CD4-positive, alpha-beta T cell treated with Interleukin-17A for 4 hours (primary cell): Measurements from ENCODE around the gene PLA2G4D.

Experiments used
- DNase-seq: peaks from one replicate; pipeline ENCODE4 v3.0.0-alpha.2; 2020; ENCODE audit warnings: mixed read lengths

Gene PLA2G4D

GRCh38 chr15:42094512-42094963 is at the start of gene PLA2G4D:
Gene PLA2G4D (minus strand): TSS chr15:42094562. CDS start chr15:42094459, 103 bp downstream.
- DNase-seq = no peak

- DNase-seq = no peak
Observed at GRCh38 chr15:42143356-42143755, 49.0 kb upstream of the PLA2G4D start.

GRCh38 chr15:42141795-42142667 is 47.7 kb upstream of the PLA2G4D start:
- DNase-seq = no peak

GRCh38 chr15:42141246-42141645 is 46.9 kb upstream of the PLA2G4D start:
- DNase-seq = no peak

- DNase-seq = no peak
Observed at GRCh38 chr15:42140383-42141070, 46.2 kb upstream of the PLA2G4D start.

- DNase-seq = no peak
Observed at GRCh38 chr15:42139596-42139995, 45.2 kb upstream of the PLA2G4D start.

GRCh38 chr15:42138968-42139386 is 44.6 kb upstream of the PLA2G4D start:
- DNase-seq = no peak

- no peak for DNase-seq
Observed at GRCh38 chr15:42138411-42138810, 44.0 kb upstream of the PLA2G4D start.

- DNase-seq = no peak
Observed at GRCh38 chr15:42137461-42138261, 43.3 kb upstream of the PLA2G4D start.

- no peak for DNase-seq
Observed at GRCh38 chr15:42136513-42136912, 42.2 kb upstream of the PLA2G4D start.

GRCh38 chr15:42135351-42135750 is 41.0 kb upstream of the PLA2G4D start:
- no peak for DNase-seq

GRCh38 chr15:42134617-42135245 is 40.4 kb upstream of the PLA2G4D start:
- no peak for DNase-seq

GRCh38 chr15:42133886-42134502 is 39.6 kb upstream of the PLA2G4D start:
- peak; percentile 47 for DNase-seq

GRCh38 chr15:42133356-42133755 is 39.0 kb upstream of the PLA2G4D start:
- DNase-seq = no peak

GRCh38 chr15:42131826-42132806 is 37.8 kb upstream of the PLA2G4D start:
- no peak for DNase-seq

- no peak for DNase-seq
Observed at GRCh38 chr15:42131006-42131405, 36.6 kb upstream of the PLA2G4D start.

- no peak for DNase-seq
Observed at GRCh38 chr15:42130246-42130986, 36.1 kb upstream of the PLA2G4D start.

- no peak for DNase-seq
Observed at GRCh38 chr15:42129364-42129763, 35.0 kb upstream of the PLA2G4D start.

GRCh38 chr15:42128476-42128875 is 34.1 kb upstream of the PLA2G4D start:
- DNase-seq = no peak

GRCh38 chr15:42123546-42123945 is 29.2 kb upstream of the PLA2G4D start:
- DNase-seq = no peak
